ENCODE measurements around the gene HSPA14.

DNA sequence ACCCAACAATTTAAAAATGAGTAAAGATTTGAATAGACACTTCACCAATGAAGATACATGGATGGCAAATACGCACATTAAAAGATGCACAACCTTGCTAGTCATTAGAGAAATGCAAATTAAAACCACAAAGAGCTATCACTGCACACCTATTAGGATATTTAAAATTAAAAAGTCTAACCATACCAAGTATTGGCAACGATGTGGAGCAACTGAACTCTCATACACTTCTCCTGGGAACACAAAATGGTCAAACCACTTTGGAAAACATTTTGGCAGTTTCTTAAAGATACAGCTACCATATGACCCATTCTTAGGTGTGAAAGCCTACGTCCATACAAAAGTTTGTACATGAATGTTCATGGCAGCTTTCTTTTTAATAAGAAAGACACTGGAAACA is 79.7 kb downstream of the HSPA14 start:
- TF ChIP-seq, protein P1, sequence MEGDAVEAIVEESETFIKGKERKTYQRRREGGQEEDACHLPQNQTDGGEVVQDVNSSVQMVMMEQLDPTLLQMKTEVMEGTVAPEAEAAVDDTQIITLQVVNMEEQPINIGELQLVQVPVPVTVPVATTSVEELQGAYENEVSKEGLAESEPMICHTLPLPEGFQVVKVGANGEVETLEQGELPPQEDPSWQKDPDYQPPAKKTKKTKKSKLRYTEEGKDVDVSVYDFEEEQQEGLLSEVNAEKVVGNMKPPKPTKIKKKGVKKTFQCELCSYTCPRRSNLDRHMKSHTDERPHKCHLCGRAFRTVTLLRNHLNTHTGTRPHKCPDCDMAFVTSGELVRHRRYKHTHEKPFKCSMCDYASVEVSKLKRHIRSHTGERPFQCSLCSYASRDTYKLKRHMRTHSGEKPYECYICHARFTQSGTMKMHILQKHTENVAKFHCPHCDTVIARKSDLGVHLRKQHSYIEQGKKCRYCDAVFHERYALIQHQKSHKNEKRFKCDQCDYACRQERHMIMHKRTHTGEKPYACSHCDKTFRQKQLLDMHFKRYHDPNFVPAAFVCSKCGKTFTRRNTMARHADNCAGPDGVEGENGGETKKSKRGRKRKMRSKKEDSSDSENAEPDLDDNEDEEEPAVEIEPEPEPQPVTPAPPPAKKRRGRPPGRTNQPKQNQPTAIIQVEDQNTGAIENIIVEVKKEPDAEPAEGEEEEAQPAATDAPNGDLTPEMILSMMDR (IDR thresholded peaks at IDR 0.05; ENCODE audit: low read length) = no peak
- no peak for TF ChIP-seq EZH2 (IDR thresholded peaks at IDR 0.05; ENCODE audit: borderline replicate concordance, low read length)

Measured in OCI-LY1 (cell line).